CD4-positive, alpha-beta T cell treated with Interleukin-15 for 4 hours (primary cell): Measurements from ENCODE around the gene PPP1R26.
A peak's percentile ranks its signal among the peaks of the same experiment; 100 is the strongest.
"Not testable (repeated sequence)": the region's sequence is repeated elsewhere in the genome, so short reads cannot be mapped to it uniquely, and the experiment has no call there.

Experiments used
- DNase-seq: peaks from one replicate; pipeline ENCODE4 v3.0.0-alpha.2; 2020; ENCODE audit warnings: low spot score

The PPP1R26 gene, protein sequence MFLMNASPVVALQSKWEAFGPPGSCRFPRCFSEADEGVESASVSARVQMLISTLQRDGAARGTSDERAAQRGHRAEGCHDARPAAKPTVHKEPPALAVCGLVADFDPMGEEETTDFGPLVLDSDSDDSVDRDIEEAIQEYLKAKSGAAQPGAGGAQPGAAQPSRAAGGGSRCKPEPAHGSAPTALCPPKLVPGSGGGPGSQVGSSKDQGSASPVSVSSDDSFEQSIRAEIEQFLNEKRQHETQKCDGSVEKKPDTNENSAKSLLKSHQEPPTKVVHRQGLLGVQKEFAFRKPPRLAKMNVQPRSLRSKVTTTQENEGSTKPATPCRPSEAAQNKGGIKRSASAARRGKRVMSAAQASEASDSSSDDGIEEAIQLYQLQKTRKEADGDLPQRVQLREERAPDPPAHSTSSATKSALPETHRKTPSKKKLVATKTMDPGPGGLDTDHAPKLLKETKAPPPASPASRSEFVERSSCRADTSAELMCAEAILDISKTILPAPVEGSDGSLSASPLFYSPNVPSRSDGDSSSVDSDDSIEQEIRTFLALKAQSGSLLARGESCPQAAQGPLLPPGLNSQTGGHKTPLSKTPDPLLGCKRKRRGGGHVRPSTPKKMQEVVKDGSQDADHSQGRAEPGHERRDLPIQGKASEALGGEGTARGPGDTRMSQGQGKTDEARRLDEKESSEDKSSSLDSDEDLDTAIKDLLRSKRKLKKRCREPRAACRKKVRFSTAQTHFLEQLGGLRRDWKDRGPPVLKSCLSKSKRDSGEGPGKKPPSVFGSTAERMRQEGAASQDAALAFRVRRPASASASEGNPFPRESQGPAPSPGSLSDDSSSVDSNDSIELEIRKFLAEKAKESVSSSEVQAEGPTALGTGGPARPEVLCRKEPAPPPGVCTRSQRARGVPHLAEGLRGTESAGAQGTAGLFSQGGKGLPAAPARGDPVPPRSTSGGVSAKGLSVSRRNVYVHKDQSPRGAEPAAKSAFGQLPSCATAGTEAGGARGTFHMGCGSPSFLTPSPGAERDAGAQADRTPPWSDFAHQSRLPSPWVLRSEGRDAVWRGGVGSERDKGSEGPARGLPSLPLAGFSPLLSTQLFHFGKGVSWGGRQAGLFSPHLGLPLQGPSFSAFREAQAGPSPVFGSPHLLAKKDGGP (N-terminal part only)

GRCh38 chr9:135479469-135480052 lies at the start of gene PPP1R26:
TSS of gene PPP1R26 (plus strand) at chr9:135479782. CDS start at chr9:135484511, 4,729 bp downstream.
- DNase-seq: no peak

DNA sequence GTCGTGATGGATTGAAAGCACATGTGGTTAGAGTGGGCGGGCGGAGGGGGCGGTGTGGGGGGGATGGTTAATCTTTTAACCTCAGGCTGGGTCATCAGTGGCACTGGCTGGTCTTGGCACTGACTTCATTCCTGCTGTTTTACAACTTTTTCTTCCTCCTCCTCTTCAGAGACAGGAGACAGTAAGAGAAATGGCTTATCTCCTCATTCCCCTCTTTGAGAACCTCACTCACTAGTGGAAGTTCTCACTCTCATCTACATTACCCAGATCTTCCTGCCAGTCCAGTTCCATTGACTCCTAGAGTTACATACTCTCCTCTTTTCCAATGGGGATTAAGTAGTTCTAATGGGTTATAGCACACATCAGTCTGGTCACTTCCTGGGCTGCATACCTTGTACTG lies 42.3 kb upstream of the PPP1R26 start:
- no peak for DNase-seq

DNA sequence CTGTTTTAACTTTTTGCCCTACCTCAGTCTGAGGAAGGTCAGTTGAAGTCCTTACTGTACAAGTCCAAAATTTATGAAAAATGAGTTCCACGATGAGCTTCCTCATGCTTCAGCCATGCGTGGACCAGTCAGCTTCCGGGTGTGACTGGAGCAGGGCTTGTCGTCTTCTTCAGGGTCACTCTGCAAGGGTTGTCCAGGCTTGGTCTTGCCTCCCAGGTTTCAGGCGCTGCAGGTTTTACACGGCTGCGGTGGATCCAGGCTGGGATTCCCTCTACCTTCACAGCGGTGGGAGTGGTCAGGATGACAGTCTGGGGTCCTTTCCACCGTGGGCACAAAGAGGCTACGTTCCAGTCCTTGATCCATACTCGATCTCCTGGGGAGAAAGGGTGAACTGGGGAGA lies 41.9 kb upstream of the PPP1R26 start:
- DNase-seq: not testable (repeated sequence)

- peak; percentile 18 for DNase-seq
Observed at GRCh38 chr9:135438581-135439232, 40.9 kb upstream of the PPP1R26 start.

GRCh38 chr9:135439514-135439913 lies 40.1 kb upstream of the PPP1R26 start:
- DNase-seq: not testable (repeated sequence)

DNA sequence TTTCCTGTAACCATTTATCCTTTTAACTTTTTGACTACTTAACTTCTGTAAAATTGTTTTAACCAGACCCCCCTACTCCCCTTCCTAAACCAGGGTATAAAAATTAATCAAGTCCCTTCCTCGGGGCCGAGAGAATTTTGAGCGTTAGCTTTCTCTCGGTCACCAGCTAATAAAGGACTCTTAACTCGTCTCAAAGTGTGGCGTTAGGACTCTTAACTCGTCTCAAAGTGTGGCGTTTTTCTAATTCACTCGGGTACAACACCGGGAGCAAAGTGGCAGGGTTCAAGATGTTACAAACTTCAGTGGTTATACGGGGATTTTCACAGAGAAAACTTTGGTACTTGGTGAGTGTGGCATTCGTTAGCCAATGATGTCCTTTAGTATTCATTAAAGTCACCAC lies 39.7 kb upstream of the PPP1R26 start:
- DNase-seq: no peak

DNA sequence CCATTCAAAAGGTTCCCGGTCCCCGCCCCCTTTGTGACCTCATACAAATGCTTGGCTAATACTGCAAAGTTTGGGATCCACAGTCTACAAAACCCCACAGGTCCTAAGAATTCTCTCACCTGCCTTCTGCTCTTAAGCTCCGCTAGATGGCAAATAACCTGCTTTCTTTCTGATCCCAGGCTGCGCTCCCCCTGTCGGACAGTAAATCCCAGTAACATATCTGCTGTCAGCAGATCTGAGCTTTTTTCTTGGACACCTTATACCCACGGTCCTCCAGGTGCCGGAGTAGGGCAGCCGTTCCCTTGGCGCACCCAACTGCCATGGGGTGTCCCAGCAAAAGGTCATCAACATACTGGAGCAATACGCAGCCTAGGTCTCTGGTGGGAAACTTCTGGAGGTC lies 39.0 kb upstream of the PPP1R26 start:
- no peak for DNase-seq

DNA sequence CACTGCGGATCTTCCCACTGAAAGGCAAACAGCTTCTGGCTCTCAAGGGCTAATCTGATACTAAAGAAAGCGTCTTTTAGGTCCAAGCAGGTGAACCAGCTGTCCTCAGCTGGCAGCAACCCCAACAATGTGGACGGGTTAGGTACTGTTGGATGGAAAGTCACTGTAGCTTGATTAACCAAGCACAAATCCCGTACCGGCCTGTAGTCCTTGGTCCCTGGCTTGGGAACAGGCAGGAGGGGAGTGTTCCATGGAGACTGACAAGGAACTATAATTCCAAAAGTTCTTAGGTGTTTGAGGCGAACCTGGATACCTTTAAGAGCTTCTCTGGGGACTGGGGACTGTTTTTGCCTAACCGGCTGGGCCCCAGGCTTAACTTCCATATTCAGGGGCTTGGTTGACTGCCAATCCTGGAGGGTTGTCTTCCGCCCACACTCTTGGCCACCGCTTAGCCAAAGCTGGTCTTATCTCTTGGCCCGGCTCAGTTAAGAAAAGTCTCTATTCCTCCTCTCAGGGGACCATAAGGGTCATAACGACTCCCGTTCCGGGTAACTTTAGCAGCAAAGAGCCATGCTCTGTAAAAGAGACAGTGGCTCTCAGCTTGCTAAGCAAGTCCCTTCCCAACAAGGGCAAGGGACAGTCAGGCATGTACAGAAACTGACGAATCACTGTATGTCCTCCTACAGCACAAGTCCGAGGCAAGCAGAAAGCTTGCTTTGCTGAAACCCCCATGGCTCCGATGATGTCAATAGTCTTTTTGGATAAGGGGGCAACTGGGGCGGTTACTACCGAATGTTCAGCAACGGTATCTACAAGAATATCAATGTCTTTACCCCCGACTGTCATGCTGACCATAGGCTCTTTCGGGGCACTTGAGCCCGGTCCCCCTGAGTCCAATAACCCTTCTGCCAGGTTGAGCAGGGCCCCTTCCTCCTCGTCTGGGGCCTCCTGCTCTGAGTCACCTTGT lies 38.2 kb upstream of the PPP1R26 start:
- not testable (repeated sequence) for DNase-seq

GRCh38 chr9:135442075-135442474 lies 37.5 kb upstream of the PPP1R26 start:
- DNase-seq: no peak

GRCh38 chr9:135443797-135444425 lies 35.7 kb upstream of the PPP1R26 start:
- no peak for DNase-seq

- no peak for DNase-seq
Observed at GRCh38 chr9:135447126-135447525, 32.5 kb upstream of the PPP1R26 start.

DNA sequence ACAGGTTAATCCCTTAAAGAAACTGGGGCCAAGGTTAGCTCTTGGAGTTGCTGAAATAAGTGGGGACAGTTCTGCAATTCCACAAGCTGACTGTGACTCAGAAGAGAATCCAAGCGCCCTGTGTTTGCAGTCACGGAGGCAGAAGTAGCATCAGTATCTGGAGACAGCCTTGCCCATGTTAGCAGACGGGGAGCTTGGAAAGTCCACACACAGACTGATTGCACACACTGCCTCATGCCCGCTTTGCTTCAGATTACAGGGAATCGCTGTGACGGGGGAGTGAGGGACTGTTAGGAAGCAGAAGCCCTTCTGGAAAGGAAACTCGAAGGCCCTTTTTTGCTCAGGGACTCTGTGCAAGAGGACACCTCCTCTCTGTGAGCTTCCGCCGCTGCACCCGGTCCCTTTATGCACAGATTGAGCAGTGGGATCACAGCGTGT lies 30.9 kb upstream of the PPP1R26 start:
- no peak for DNase-seq

DNA sequence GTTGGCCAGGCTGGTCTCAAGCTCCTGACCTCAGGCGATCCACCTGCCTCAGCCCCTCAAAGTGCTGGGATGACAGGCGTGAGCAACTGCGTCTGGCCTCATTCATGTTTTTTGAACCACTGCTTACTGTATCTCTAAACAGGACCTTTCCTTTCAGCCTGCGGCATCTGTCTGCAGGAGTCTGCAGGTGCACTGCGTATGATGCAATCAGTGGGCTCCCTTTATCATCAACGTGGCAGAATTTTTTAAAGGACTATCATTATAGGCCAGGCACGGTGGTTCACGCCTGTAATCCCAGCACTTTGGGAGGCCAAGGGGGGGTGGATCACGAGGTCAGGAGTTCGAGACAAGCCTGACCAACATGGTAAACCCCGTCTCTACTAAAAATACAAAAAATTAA lies 30.1 kb upstream of the PPP1R26 start:
- not testable (repeated sequence) for DNase-seq

- DNase-seq: no peak
Observed at GRCh38 chr9:135450956-135451355, 28.6 kb upstream of the PPP1R26 start.

- not testable (repeated sequence) for DNase-seq
Observed at GRCh38 chr9:135451909-135452308, 27.7 kb upstream of the PPP1R26 start.

DNA sequence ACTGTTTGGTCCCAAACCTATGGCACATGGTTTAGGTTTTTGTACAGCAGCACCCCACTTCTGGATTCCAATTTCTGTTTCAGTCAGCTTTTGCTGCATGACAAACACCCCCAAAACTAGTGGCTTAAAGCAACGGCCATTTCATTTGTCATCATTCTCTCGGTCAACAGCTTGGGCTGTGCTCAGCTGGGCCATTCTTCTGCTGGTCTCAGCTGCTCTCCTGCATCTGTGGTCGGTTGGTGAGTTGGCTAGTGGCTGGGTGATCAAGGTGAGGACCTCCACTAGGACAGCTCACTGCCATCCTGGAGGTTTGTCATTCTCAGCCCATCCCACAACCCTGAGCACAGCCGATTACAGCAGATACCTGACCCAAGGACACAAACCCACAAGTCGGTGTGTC lies 24.8 kb upstream of the PPP1R26 start:
- no peak for DNase-seq

- DNase-seq: no peak
Observed at GRCh38 chr9:135455401-135456030, 24.1 kb upstream of the PPP1R26 start.

GRCh38 chr9:135456436-135457104 lies 23.0 kb upstream of the PPP1R26 start:
- no peak for DNase-seq

- DNase-seq: not testable (repeated sequence)
Observed at GRCh38 chr9:135458478-135458877, 21.1 kb upstream of the PPP1R26 start.
